ENCODE measurements around the gene CLUH. TPM values are rescaled to one million over a fixed set of nuclear protein-coding genes. Genes with fewer than 3 reads are reported as not detected.
A peak's percentile ranks its signal among the peaks of the same experiment; 100 is the strongest.

Gene CLUH
- total RNA-seq, 1 donor from 2014 or later, result 6.8 TPM

GRCh38 chr17:2713881-2714280, 2.3 kb upstream of the CLUH start:
- TF ChIP-seq CTCF (IDR thresholded peaks at IDR 0.05) (no peak), EZH2phosphoT487 (IDR thresholded peaks at IDR 0.05) (no peak)
- H3K4me1 ChIP-seq, result no peaks in the 10 kb centered on the region
- H3K9me3 Mint-ChIP-seq, result no peaks in the 10 kb centered on the region
- peaks cover 21% of the 10 kb centered on the region for H4K20me1 ChIP-seq (ENCODE audit: low read depth)
- peaks cover 25% of the 10 kb centered on the region for H3K4me1 Mint-ChIP-seq
- no peak overlapping the region for H3K4me3 Mint-ChIP-seq
- DNase-seq (ENCODE audit: low spot score), result no peak
- no peaks in the 10 kb centered on the region for H3K9me3 ChIP-seq (ENCODE audit: low read depth)
- H3K27ac Mint-ChIP-seq, result no peak overlapping the region
- H3K27ac ChIP-seq, result no peak overlapping the region
- no peaks in the 10 kb centered on the region for H3K36me3 ChIP-seq
- peaks cover 15% of the 10 kb centered on the region for H3F3A ChIP-seq (ENCODE audit: low read depth)
- peaks cover 20% of the 10 kb centered on the region for H3K79me2 ChIP-seq (ENCODE audit: low read depth)
- no peak overlapping the region for H3K9ac ChIP-seq
- H3K36me3 Mint-ChIP-seq, result no peaks in the 10 kb centered on the region
- no peak overlapping the region for H2AFZ ChIP-seq (replicated peaks)
- H3K4me3 ChIP-seq, result no peak overlapping the region
- no peak overlapping the region for H3K4me2 ChIP-seq
- peaks cover 31% of the 10 kb centered on the region for H3K27me3 ChIP-seq
- H3K27me3 Mint-ChIP-seq (ENCODE audit: insufficient read depth, low read depth), result peaks cover 11% of the 10 kb centered on the region

GRCh38 chr17:2712300-2713043, 908 bp upstream of the CLUH start:
- H3K9me3 Mint-ChIP-seq, result no peaks in the 10 kb centered on the region
- no peaks in the 10 kb centered on the region for H3K9me3 ChIP-seq (ENCODE audit: low read depth)
- H3K27ac Mint-ChIP-seq, result peak overlapping the region; percentile 66
- H3K4me3 ChIP-seq, result peak overlapping the region; percentile 66
- H2AFZ ChIP-seq (replicated peaks), result peak overlapping the region; percentile 52
- H3K79me2 ChIP-seq (ENCODE audit: low read depth), result peaks cover 33% of the 10 kb centered on the region
- no peaks in the 10 kb centered on the region for H3K36me3 ChIP-seq
- H3K36me3 Mint-ChIP-seq, result no peaks in the 10 kb centered on the region
- peaks cover 31% of the 10 kb centered on the region for H3K27me3 ChIP-seq
- peaks cover 25% of the 10 kb centered on the region for H3K4me1 Mint-ChIP-seq
- no peaks in the 10 kb centered on the region for H3K4me1 ChIP-seq
- peaks cover 11% of the 10 kb centered on the region for H3K27me3 Mint-ChIP-seq (ENCODE audit: insufficient read depth, low read depth)
- peaks cover 31% of the 10 kb centered on the region for H4K20me1 ChIP-seq (ENCODE audit: low read depth)
- no peak overlapping the region for H3K9ac ChIP-seq
- H3F3A ChIP-seq (ENCODE audit: low read depth), result peaks cover 15% of the 10 kb centered on the region
- no peak for DNase-seq (ENCODE audit: low spot score)
- H3K4me2 ChIP-seq, result peak overlapping the region; percentile 93
- peak overlapping the region; percentile 82 for H3K4me3 Mint-ChIP-seq
- no peak for TF ChIP-seq EZH2 (IDR thresholded peaks at IDR 0.05)
- no peak for TF ChIP-seq CTCF (IDR thresholded peaks at IDR 0.05)
- no peak for TF ChIP-seq EZH2phosphoT487 (IDR thresholded peaks at IDR 0.05)
- H3K27ac ChIP-seq, result no peak overlapping the region

- peak overlapping the region; percentile 85 for H2AFZ ChIP-seq (replicated peaks)
Observed at GRCh38 chr17:2710803-2711607, 559 bp downstream of the CLUH start.

More at GRCh38 chr17:2710803-2711607, 559 bp downstream of the CLUH start:
- Histone ChIP-seq H3F3A (ENCODE audit: low read depth) (peaks cover 15% of the 10 kb centered on the region), H3K27me3 (peaks cover 31% of the 10 kb centered on the region), H3K27ac (no peak overlapping the region), H3K9me3 (ENCODE audit: low read depth) (no peaks in the 10 kb centered on the region), H3K9ac (no peak overlapping the region), H3K79me2 (ENCODE audit: low read depth) (peaks cover 46% of the 10 kb centered on the region), H4K20me1 (ENCODE audit: low read depth) (peaks cover 42% of the 10 kb centered on the region), H3K4me1 (no peaks in the 10 kb centered on the region), H3K36me3 (no peaks in the 10 kb centered on the region), H3K4me3 (peak overlapping the region; percentile 66), H3K4me2 (peak overlapping the region; percentile 93)
- Mint-ChIP-seq H3K27me3 (ENCODE audit: insufficient read depth, low read depth) (peaks cover 11% of the 10 kb centered on the region), H3K27ac (no peak overlapping the region), H3K4me1 (peaks cover 25% of the 10 kb centered on the region), H3K9me3 (no peaks in the 10 kb centered on the region), H3K4me3 (peak overlapping the region; percentile 89), H3K36me3 (no peaks in the 10 kb centered on the region)
- no peak for TF ChIP-seq CTCF (IDR thresholded peaks at IDR 0.05)
- TF ChIP-seq EZH2 (IDR thresholded peaks at IDR 0.05), result peak; percentile 27
- DNase-seq (ENCODE audit: low spot score), result peak; percentile 70

Data from neural progenitor cell (in vitro differentiated cells).